A673 (cell line): ENCODE measurements around the gene ARHGAP44. TPM values are rescaled to one million over a fixed set of nuclear protein-coding genes. Genes with fewer than 3 reads are reported as not detected.

Source experiments
- BruUV-seq: library from RNA; stranded (reverse); fragments of 400-500 nt; replicated peaks from 2 replicates; lab custom pipeline; 2021; lab: Mats Ljungman, UMichigan
- CTCF ChIA-PET: fragments of 300-600 bp; sonication (Branson Sonifier 250); formaldehyde crosslinking; loops from one replicate; lab custom pipeline; 2022; ENCODE audit warnings: antibody characterized with exemption; lab: Charles Lee
- POLR2A ChIA-PET: fragments of 300-600 bp; sonication (Branson Sonifier 250); formaldehyde crosslinking; loops from one replicate; lab custom pipeline; 2022; ENCODE audit warnings: antibody characterized with exemption; ENCODE audit not compliant: low non-redundant PET; lab: Charles Lee
- DNase-seq: peaks from one replicate; pipeline ENCODE4 v3.0.0-alpha.2; 2015; ENCODE audit warnings: low spot score
- H3K27ac ChIP-seq: fragments of 200-600 bp; sonication (generic); 2 replicates; pipeline ENCODE4 v1.5.1; 2016; ENCODE audit warnings: mixed run types, low read depth, mild to moderate bottlenecking, mixed read lengths, antibody characterized with exemption, low read length; ENCODE audit not compliant: poor library complexity, severe bottlenecking
- H3K27me3 ChIP-seq: fragments of 200-600 bp; sonication (generic); replicated peaks from 2 replicates; pipeline ENCODE4 v1.6.1; 2017; ENCODE audit warnings: mixed run types, low read depth, mild to moderate bottlenecking, mixed read lengths, antibody characterized with exemption, low read length; ENCODE audit not compliant: insufficient read depth, poor library complexity
- H3K36me3 ChIP-seq: fragments of 200-600 bp; sonication (generic); 2 replicates; pipeline ENCODE4 v1.6.1; 2016; ENCODE audit warnings: mixed run types, mild to moderate bottlenecking, mixed read lengths, antibody characterized with exemption, low read length; ENCODE audit not compliant: insufficient read depth, poor library complexity, severe bottlenecking
- H3K4me1 ChIP-seq: fragments of 200-600 bp; sonication (generic); 2 replicates; pipeline ENCODE4 v1.6.1; 2017; ENCODE audit warnings: mixed run types, mild to moderate bottlenecking, mixed read lengths, antibody characterized with exemption, low read length; ENCODE audit not compliant: insufficient read depth, poor library complexity, severe bottlenecking
- H3K4me3 ChIP-seq: fragments of 200-600 bp; sonication (generic); 2 replicates; pipeline ENCODE4 v1.5.1; 2016; ENCODE audit warnings: low read depth, mixed run types, mild to moderate bottlenecking, mixed read lengths, low read length; ENCODE audit not compliant: poor library complexity, severe bottlenecking
- H3K9me3 ChIP-seq: fragments of 200-600 bp; sonication (generic); 2 replicates; pipeline ENCODE4 v1.6.1; 2016; ENCODE audit warnings: mixed run types, low read depth, mild to moderate bottlenecking, mixed read lengths, antibody characterized with exemption, low read length; ENCODE audit not compliant: poor library complexity, severe bottlenecking
- EZH2 ChIP-seq: fragments of 200-600 bp; sonication (generic); IDR thresholded peaks from 2 replicates; pipeline ENCODE4 v1.6.1; 2017; ENCODE audit warnings: borderline replicate concordance, low read depth, mild to moderate bottlenecking, mixed read lengths, antibody characterized with exemption, low read length; ENCODE audit not compliant: poor library complexity, severe bottlenecking
- intact Hi-C: fragments of 100-400 bp; cut with micrococcal nuclease; formaldehyde crosslinking; loops from one replicate; pipeline ENCODE4 v1.10.0; 2022; ENCODE audit not compliant: unreplicated experiment
- microRNA-seq: library from miRNA; unstranded; fragments of <30 nt; microRNA quantifications from one replicate; pipeline ENCODE4 v1.2.0, GENCODE V29; 2021
- total RNA-seq: library from RNA; stranded (reverse); gene quantifications from 2 replicates; pipeline ENCODE4 v1.2.3, GENCODE V29; 2021
- TF ChIP-seq, protein P1 (sequence below): fragments of 300-800, 200-600 bp; sonication (generic); conservative IDR thresholded peaks from 2 replicates; pipeline ENCODE4 v1.5.1; 2017; ENCODE audit warnings: low read depth, mild to moderate bottlenecking, antibody characterized with exemption, low read length, moderate library complexity, mixed read lengths

ARHGAP44 gene
- total RNA-seq, 1 experiment from 2014 or later, result 0.49 TPM

DNA sequence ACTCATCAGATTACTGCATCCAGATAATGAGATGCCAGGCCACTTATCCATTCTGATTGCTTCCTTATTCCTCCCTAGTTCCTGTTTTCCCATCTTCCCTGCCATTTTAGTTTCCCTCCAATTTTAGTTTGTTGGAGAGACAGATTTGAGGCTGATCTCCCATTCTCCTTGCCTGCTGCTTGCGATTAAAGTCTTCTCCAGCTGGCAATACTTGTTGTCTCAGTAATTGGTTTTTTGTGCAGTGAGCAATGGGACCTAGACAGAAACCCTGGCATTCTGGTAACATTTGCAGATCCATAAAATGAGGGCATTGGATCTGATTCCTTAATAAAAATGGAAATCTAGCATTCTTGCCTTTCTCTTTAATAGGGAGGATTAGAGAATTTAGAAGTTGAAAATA is 246.1 kb downstream of the ARHGAP44 start:
- ChIA-PET CTCF (no interaction called here), POLR2A (no interaction called here)
- DNase-seq, result no peak
- no peak overlapping the region for H3K27ac ChIP-seq
- H3K9me3 ChIP-seq, result no peaks in the 10 kb centered on the region
- H3K4me1 ChIP-seq, result no peaks in the 10 kb centered on the region
- BruUV-seq, result no TSS peak
- no peak overlapping the region for H3K4me3 ChIP-seq
- no peaks in the 10 kb centered on the region for H3K36me3 ChIP-seq
- intact Hi-C loops, result loop anchor here (10.0 kb wide), 1 partner anchor 559 kb away; no protein-coding TSS in a partner anchor
- TF ChIP-seq EZH2, result no peak
- TF ChIP-seq, protein P1, sequence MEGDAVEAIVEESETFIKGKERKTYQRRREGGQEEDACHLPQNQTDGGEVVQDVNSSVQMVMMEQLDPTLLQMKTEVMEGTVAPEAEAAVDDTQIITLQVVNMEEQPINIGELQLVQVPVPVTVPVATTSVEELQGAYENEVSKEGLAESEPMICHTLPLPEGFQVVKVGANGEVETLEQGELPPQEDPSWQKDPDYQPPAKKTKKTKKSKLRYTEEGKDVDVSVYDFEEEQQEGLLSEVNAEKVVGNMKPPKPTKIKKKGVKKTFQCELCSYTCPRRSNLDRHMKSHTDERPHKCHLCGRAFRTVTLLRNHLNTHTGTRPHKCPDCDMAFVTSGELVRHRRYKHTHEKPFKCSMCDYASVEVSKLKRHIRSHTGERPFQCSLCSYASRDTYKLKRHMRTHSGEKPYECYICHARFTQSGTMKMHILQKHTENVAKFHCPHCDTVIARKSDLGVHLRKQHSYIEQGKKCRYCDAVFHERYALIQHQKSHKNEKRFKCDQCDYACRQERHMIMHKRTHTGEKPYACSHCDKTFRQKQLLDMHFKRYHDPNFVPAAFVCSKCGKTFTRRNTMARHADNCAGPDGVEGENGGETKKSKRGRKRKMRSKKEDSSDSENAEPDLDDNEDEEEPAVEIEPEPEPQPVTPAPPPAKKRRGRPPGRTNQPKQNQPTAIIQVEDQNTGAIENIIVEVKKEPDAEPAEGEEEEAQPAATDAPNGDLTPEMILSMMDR, result no peak
- H3K27me3 ChIP-seq, result peaks cover 11% of the 10 kb centered on the region

DNA sequence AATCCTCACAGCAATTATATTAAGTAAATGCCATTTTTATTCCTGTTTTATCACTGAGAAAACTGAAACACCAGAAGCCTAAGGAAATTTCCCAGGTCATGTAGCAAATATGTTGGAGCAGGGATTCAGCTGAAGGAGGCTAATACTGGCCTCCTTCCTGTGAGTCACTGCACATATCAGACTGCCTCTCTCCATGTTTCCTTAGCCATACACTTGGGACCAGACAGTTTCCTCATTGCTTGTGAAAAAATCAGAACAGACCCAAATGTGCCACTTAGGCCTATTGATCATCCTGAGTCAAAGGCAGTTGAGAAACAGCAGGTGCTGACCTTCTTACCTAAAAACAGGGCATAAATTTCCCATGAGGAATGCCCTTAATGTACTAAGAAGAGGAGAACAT is 247.5 kb downstream of the ARHGAP44 start:
- peaks cover 24% of the 10 kb centered on the region for H3K27me3 ChIP-seq

DNA sequence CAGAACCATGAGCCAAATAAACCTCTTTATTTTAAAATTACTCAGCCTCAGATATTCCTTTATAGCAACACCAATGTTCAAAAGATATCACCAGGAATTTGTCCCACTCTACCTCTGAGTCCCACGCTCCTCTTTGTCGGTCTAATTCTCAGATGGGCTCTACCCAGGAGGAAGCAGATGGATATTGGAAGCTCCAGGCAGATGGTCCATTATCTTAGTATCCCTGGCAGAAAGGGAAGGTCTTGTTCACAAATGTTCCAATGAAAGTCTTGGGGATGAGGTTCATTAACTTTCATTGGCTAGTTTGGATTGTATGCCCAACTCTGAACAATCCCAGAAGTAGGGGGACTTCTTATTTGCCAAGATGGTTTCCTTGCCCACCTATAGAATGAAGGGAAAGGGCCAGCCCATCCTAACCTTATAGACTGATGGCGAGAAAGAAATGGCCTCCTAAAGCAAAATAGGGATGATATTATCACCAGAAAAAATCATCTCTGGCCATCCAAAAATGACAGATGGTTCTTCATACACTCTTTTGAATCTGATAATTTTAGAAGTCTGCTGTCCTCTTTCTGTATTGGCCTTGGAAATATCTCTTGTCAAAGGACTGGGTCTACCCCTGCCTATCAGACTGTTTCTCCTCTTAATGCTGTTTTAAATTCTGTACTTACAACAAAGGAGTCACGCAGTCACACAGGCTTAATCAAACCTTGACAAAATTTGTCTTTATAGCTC is 249.8 kb downstream of the ARHGAP44 start:
- CTCF ChIA-PET, result no interaction called here
- H3K4me3 ChIP-seq, result no peak overlapping the region
- intact Hi-C loops, result loop anchor here (10.0 kb wide), 1 partner anchor 556 kb away; no protein-coding TSS in a partner anchor
- H3K9me3 ChIP-seq, result no peaks in the 10 kb centered on the region
- H3K27me3 ChIP-seq, result peaks cover 32% of the 10 kb centered on the region
- H3K27ac ChIP-seq, result no peak overlapping the region
- BruUV-seq, result no TSS peak
- DNase-seq, result no peak
- H3K4me1 ChIP-seq, result no peaks in the 10 kb centered on the region
- TF ChIP-seq, protein P1, result no peak
- TF ChIP-seq EZH2, result no peak
- POLR2A ChIA-PET, result no interaction called here
- H3K36me3 ChIP-seq, result no peaks in the 10 kb centered on the region

More for the DNA sequence above, 247.5 kb downstream of the ARHGAP44 start:
- intact Hi-C loops, result loop anchor here (10.0 kb wide), 1 partner anchor 558 kb away; no protein-coding TSS in a partner anchor
- Histone ChIP-seq H3K9me3 (no peaks in the 10 kb centered on the region), H3K27ac (no peak overlapping the region), H3K4me1 (no peaks in the 10 kb centered on the region), H3K36me3 (no peaks in the 10 kb centered on the region), H3K4me3 (no peak overlapping the region)
- TF ChIP-seq EZH2, result no peak
- TF ChIP-seq, protein P1, result no peak
- CTCF ChIA-PET, result no interaction called here
- POLR2A ChIA-PET, result no interaction called here
- no peak for DNase-seq
- BruUV-seq, result no TSS peak

Small RNAs within 50 kb of the gene (microRNA-seq; reads per million reads assigned to microRNA genes)
- not detected for gene MIR1269B

Other genes starting within 250 kb of the ARHGAP44 start
- not detected in 2 replicates for gene MYOCD, start 123.6 kb upstream of the ARHGAP44 start, total RNA-seq
- gene ELAC2, start 228.5 kb downstream of the ARHGAP44 start, total RNA-seq, result 62.0 and 64.4 TPM in 2 replicates